ENCODE data around the gene NR3C1. TPM values are rescaled to one million over a fixed set of nuclear protein-coding genes. Genes with fewer than 3 reads are reported as not detected.
"Not testable (repeated sequence)": the region's sequence is repeated elsewhere in the genome, so short reads cannot be mapped to it uniquely, and the experiment has no call there.

Gene NR3C1
- total RNA-seq, 2 experiments from 2014 or later, result 62.7 to 73.1 TPM

- Mint-ChIP-seq H3K36me3 (ENCODE audit: low read depth) (peaks cover 55% of the 10 kb centered on the region), H3K27ac (no peak overlapping the region), H3K4me3 (no peak overlapping the region), H3K27me3 (no peaks in the 10 kb centered on the region), H3K4me1 (peaks cover 12% of the 10 kb centered on the region), H3K9me3 (peaks cover 35% of the 10 kb centered on the region)
- no peak for DNase-seq
- CTCF ChIA-PET, result no interaction called here
- POLR2A ChIA-PET, result no interaction called here
These were observed 73.6 kb downstream of the NR3C1 start for GRCh38 chr5:143329843-143330242.

- Mint-ChIP-seq H3K27me3 (no peaks in the 10 kb centered on the region), H3K4me1 (peaks cover 21% of the 10 kb centered on the region), H3K4me3 (no peak overlapping the region), H3K36me3 (ENCODE audit: low read depth) (peaks cover 58% of the 10 kb centered on the region), H3K9me3 (peaks cover 36% of the 10 kb centered on the region), H3K27ac (no peak overlapping the region)
- POLR2A ChIA-PET, result no interaction called here
- no peak for DNase-seq
- CTCF ChIA-PET, result interaction anchor here (0.6 kb wide), 1 partner anchor 15 kb away, joined by 4 read pairs; no protein-coding TSS in a partner anchor
These were observed 74.8 kb downstream of the NR3C1 start for GRCh38 chr5:143328589-143329220.

GRCh38 chr5:143325086-143325485 lies 78.4 kb downstream of the NR3C1 start:
- H3K27me3 Mint-ChIP-seq, POLR2A ChIA-PET, H3K4me3 Mint-ChIP-seq, CTCF ChIA-PET, H3K27ac Mint-ChIP-seq, DNase-seq: not testable (repeated sequence)
- peaks cover 32% of the 10 kb centered on the region for H3K9me3 Mint-ChIP-seq
- H3K4me1 Mint-ChIP-seq, result peaks cover 26% of the 10 kb centered on the region
- peaks cover 64% of the 10 kb centered on the region for H3K36me3 Mint-ChIP-seq (ENCODE audit: low read depth)

GRCh38 chr5:143322931-143323630 lies 80.4 kb downstream of the NR3C1 start:
- H3K4me3 Mint-ChIP-seq, CTCF ChIA-PET: not testable (repeated sequence)
- peaks cover 22% of the 10 kb centered on the region for H3K4me1 Mint-ChIP-seq

GRCh38 chr5:143322176-143322575 lies 81.3 kb downstream of the NR3C1 start:
- H3K9me3 Mint-ChIP-seq, result peaks cover 16% of the 10 kb centered on the region
- no peak overlapping the region for H3K4me3 Mint-ChIP-seq
- ChIA-PET CTCF (no interaction called here), POLR2A (no interaction called here)
- no peak for DNase-seq
- no peak overlapping the region for H3K27ac Mint-ChIP-seq
- peaks cover 25% of the 10 kb centered on the region for H3K4me1 Mint-ChIP-seq
- H3K27me3 Mint-ChIP-seq, result no peaks in the 10 kb centered on the region
- H3K36me3 Mint-ChIP-seq (ENCODE audit: low read depth), result peaks cover 45% of the 10 kb centered on the region

More at GRCh38 chr5:143322931-143323630, 80.4 kb downstream of the NR3C1 start:
- Mint-ChIP-seq H3K9me3 (peaks cover 19% of the 10 kb centered on the region), H3K36me3 (ENCODE audit: low read depth) (peaks cover 52% of the 10 kb centered on the region)
- POLR2A ChIA-PET, DNase-seq, H3K27me3 Mint-ChIP-seq, H3K27ac Mint-ChIP-seq: not testable (repeated sequence)

- no peak for DNase-seq
- ChIA-PET POLR2A (interaction anchor here (0.6 kb wide), 1 partner anchor 83 kb away, joined by 8 read pairs; no protein-coding TSS in a partner anchor), CTCF (no interaction called here)
- H3K4me1 Mint-ChIP-seq, result peaks cover 21% of the 10 kb centered on the region
- no peak overlapping the region for H3K27ac Mint-ChIP-seq
- no peak overlapping the region for H3K4me3 Mint-ChIP-seq
- no peaks in the 10 kb centered on the region for H3K27me3 Mint-ChIP-seq
- peaks cover 6% of the 10 kb centered on the region for H3K9me3 Mint-ChIP-seq
- peaks cover 38% of the 10 kb centered on the region for H3K36me3 Mint-ChIP-seq (ENCODE audit: low read depth)
These were observed 83.9 kb downstream of the NR3C1 start for GRCh38 chr5:143319437-143320227.

- Mint-ChIP-seq H3K4me1 (peaks cover 17% of the 10 kb centered on the region), H3K4me3 (no peak overlapping the region), H3K27ac (no peak overlapping the region), H3K9me3 (peaks cover 6% of the 10 kb centered on the region), H3K36me3 (ENCODE audit: low read depth) (peaks cover 33% of the 10 kb centered on the region), H3K27me3 (no peaks in the 10 kb centered on the region)
- ChIA-PET CTCF (interaction anchor here (1.5 kb wide), 1 partner anchor 24 kb away, joined by 4 read pairs; no protein-coding TSS in a partner anchor), POLR2A (no interaction called here)
- DNase-seq, result no peak
These were observed 84.7 kb downstream of the NR3C1 start for GRCh38 chr5:143318833-143319232.

GRCh38 chr5:143318270-143318669 lies 85.2 kb downstream of the NR3C1 start:
- ChIA-PET CTCF (interaction anchor here (1.5 kb wide), 1 partner anchor 24 kb away, joined by 4 read pairs; no protein-coding TSS in a partner anchor), POLR2A (no interaction called here)
- peaks cover 6% of the 10 kb centered on the region for H3K9me3 Mint-ChIP-seq
- H3K4me1 Mint-ChIP-seq, result peaks cover 18% of the 10 kb centered on the region
- H3K27me3 Mint-ChIP-seq, result no peaks in the 10 kb centered on the region
- H3K36me3 Mint-ChIP-seq (ENCODE audit: low read depth), result peaks cover 33% of the 10 kb centered on the region
- no peak overlapping the region for H3K4me3 Mint-ChIP-seq
- no peak overlapping the region for H3K27ac Mint-ChIP-seq
- DNase-seq, result no peak

- H3K27ac Mint-ChIP-seq, result no peak overlapping the region
- H3K9me3 Mint-ChIP-seq, result peaks cover 3% of the 10 kb centered on the region
- peaks cover 29% of the 10 kb centered on the region for H3K36me3 Mint-ChIP-seq (ENCODE audit: low read depth)
- no peaks in the 10 kb centered on the region for H3K27me3 Mint-ChIP-seq
- no peak overlapping the region for H3K4me3 Mint-ChIP-seq
- CTCF ChIA-PET, result interaction anchor here (0.6 to 1.5 kb wide), 2 partner anchors 22 to 26 kb away, joined by 4 read pairs; no protein-coding TSS in a partner anchor
- DNase-seq, result no peak
- H3K4me1 Mint-ChIP-seq, result peaks cover 8% of the 10 kb centered on the region
- POLR2A ChIA-PET, result no interaction called here
These were observed 86.4 kb downstream of the NR3C1 start for GRCh38 chr5:143316844-143317631.

- Mint-ChIP-seq H3K36me3 (ENCODE audit: low read depth) (peaks cover 31% of the 10 kb centered on the region), H3K4me1 (peaks cover 8% of the 10 kb centered on the region), H3K9me3 (peaks cover 3% of the 10 kb centered on the region), H3K27ac (no peak overlapping the region), H3K27me3 (no peaks in the 10 kb centered on the region), H3K4me3 (no peak overlapping the region)
- ChIA-PET POLR2A (no interaction called here), CTCF (interaction anchor here (0.6 kb wide), 1 partner anchor 23 kb away, joined by 4 read pairs; no protein-coding TSS in a partner anchor)
- no peak for DNase-seq
These were observed 87.1 kb downstream of the NR3C1 start for GRCh38 chr5:143316337-143316736.

- Mint-ChIP-seq H3K9me3 (peaks cover 3% of the 10 kb centered on the region), H3K4me3 (no peak overlapping the region), H3K27ac (no peak overlapping the region), H3K4me1 (peaks cover 8% of the 10 kb centered on the region), H3K36me3 (ENCODE audit: low read depth) (peaks cover 33% of the 10 kb centered on the region), H3K27me3 (no peaks in the 10 kb centered on the region)
- DNase-seq, result no peak
- CTCF ChIA-PET, result no interaction called here
- POLR2A ChIA-PET, result no interaction called here
These were observed 87.6 kb downstream of the NR3C1 start for GRCh38 chr5:143315929-143316328.

GRCh38 chr5:143315214-143315613 lies 88.3 kb downstream of the NR3C1 start:
- H3K4me3 Mint-ChIP-seq, result no peak overlapping the region
- peaks cover 36% of the 10 kb centered on the region for H3K36me3 Mint-ChIP-seq (ENCODE audit: low read depth)
- DNase-seq, result no peak
- H3K27ac Mint-ChIP-seq, result no peak overlapping the region
- no peaks in the 10 kb centered on the region for H3K27me3 Mint-ChIP-seq
- peaks cover 3% of the 10 kb centered on the region for H3K9me3 Mint-ChIP-seq
- CTCF ChIA-PET, result no interaction called here
- POLR2A ChIA-PET, result no interaction called here
- H3K4me1 Mint-ChIP-seq, result peaks cover 9% of the 10 kb centered on the region
